NCI-H774 (cell line): ENCODE data around the gene LRRTM4.

ENCODE experiments used
- DNase-seq: peaks from one replicate; lab custom pipeline; 2025; lab: John Stamatoyannopoulos, UW

The LRRTM4 gene

DNA sequence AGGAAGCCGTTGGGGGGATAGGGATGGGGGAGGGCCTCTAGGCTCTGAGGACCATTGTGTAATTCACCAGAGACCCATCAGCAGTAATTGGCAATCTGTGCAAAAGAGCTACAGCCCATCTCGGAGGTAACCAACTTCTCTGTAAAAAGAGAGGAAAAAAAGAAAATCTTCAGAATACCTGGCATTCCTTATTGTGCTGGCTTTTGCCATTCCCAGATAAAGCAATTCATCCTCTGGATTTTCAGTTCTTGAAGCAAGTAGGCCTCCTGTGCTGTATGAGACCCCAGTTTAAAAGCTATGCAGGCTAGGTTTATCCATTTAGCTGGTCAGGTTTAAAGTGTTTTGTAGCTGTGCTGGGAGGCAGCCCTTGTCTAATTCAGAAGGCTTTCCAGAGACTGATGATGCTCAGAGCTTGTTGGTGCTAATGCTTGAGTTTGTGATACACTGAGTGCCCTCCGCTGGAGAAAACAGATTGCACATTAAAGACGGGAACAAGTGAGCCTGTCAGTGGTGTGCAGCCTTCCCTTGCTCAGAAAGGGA is at the start of gene LRRTM4:
Gene LRRTM4, minus strand, starts transcription at position 446 of the 540 bp plus-strand sequence.
- peak; percentile 11 for DNase-seq

DNA sequence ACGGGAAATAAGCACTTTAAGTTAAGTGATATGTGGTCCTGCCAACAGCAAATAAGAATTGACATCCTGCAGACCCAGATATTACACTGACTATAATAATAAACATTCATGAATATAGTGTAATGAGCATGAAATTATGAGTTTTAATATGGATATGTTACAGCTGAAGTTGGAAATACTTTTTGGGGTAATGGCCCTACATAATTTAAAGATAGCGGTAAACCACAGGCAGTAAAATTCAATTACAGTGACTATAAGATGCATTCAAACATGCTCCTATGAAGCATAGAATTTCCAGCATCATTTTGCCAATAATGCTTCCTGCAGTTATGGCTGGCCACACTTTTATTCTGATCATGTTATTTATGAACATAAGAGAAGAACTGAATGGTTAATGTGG is 49.4 kb upstream of the LRRTM4 start:
- DNase-seq, result no peak

DNA sequence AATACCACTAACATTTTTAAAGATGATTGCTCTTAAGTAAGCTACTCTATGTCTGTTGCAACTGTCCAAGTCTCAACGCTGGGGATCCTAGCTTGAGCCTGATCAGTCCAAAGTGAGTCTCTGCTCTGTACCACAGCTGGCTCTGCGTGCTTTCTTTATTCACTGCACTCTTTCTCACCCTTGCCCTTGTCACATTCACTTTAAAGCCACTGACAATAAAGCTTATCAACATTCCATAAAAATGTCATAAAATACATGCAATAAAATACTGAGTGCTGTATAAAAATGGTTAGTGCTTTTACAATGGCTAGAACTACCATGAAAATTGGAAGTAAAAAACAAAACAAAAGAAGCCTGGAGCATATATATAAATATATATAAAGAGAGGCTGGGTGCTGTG is 45.5 kb upstream of the LRRTM4 start:
- DNase-seq, result no peak

DNA sequence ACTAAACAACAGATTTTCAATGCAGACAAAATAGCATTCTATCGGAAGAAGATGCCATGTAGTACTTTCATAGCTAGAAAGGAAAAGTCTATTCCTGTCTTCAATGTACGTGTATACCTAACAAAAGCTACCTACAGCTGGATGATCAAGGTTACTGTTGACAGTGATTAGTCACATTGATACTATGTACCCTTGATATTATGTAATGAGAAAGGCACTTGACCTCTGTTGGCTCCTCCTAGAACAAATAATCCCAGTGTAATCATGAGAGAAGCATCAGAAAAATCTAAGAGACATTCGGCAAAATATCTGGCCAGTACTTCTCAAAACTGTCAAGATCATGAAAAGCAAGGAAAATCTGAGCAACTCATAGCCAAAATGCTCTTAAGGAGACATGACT is 44.4 kb upstream of the LRRTM4 start:
- DNase-seq, result no peak

DNA sequence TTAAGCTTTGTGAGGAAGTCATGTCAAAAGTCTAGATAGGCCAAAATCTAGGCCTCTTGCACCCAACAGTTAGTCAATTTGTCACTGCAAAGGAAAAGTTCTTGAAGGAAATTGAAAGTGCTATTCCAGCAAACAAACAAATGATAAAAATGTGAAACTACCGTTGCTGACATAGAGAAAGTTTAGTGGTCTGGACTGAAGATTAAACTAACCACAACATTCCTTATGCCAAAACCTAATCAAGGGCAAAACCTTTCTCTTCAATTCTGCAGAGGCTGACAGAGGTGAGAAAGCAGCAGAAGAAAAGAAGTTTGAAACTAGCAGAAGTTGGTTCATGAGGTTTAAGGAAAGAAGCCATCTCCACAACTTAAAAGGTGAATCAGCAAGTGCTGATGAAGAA is 44.0 kb upstream of the LRRTM4 start:
- no peak for DNase-seq

DNA sequence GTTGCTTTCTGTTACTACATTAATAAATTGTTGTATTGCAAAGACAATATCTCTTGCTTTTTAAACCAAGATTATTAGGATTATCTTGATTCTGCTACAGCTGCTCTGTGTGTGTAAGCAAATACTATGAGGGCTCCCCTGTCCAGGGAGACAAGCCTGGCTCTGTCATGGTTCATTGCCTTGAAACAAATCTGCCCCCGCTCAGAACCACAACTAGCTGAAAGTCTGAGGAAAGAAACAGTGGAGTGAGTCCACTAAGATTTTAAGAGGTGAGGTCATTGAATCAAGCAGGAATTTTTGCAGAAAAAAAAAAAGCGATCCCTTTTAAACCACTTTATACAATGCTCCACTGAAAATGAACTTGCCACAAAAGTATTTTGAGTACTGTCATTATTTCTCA is 30.8 kb upstream of the LRRTM4 start:
- DNase-seq, result no peak

DNA sequence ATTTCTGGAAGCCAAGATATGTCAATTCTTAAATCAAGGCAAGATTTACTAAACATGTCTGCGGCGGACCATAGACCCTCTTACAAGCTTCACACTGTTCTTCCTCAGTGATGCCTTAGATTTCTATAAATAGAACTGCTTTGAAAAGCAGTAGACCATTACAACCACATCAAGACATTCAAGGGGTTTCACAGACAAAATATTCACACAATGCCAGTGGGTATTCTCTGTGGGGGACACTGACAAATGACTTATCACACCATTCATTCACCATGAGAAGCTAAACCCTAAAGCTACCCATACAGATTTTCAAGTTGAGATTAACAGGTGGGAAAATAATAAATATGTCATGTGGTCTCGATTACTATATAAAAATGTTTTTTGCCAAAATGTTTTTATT is 15.9 kb upstream of the LRRTM4 start:
- no peak for DNase-seq

DNA sequence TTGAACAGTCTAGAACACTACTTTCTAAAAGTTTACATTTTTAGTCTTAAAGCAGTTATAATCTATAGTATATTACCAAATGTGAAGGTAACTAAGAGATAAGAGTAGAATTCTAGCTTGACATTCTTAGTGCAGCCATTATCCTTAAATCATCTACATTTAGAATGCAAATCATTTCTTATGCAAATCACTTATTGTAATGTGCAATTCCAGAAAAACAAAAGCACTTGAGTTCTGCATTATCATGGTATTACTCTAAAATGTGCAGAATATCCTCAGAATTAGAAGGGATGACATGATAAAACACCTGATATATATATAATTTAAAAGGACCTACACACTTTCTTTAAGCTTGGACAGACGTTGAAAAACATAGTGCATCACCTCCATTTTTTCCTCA is 712 bp upstream of the LRRTM4 start:
- no peak for DNase-seq

DNA sequence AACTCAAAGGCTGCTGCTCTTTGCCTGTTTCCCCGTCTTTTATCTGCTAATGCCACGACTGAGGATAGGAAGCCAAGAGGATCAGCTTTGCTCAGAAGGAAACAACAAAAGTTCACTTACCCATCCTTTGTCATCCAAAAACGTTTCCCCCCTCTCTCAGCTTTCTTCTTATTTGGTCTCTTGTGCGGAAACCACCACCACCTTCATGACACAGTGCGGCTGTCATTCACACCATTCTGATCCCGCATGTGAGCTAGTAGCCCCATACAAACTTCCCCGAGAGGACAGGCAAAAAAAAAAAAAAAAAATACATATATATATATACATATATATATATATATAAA is 656 bp downstream of the LRRTM4 start:
- no peak for DNase-seq

DNA sequence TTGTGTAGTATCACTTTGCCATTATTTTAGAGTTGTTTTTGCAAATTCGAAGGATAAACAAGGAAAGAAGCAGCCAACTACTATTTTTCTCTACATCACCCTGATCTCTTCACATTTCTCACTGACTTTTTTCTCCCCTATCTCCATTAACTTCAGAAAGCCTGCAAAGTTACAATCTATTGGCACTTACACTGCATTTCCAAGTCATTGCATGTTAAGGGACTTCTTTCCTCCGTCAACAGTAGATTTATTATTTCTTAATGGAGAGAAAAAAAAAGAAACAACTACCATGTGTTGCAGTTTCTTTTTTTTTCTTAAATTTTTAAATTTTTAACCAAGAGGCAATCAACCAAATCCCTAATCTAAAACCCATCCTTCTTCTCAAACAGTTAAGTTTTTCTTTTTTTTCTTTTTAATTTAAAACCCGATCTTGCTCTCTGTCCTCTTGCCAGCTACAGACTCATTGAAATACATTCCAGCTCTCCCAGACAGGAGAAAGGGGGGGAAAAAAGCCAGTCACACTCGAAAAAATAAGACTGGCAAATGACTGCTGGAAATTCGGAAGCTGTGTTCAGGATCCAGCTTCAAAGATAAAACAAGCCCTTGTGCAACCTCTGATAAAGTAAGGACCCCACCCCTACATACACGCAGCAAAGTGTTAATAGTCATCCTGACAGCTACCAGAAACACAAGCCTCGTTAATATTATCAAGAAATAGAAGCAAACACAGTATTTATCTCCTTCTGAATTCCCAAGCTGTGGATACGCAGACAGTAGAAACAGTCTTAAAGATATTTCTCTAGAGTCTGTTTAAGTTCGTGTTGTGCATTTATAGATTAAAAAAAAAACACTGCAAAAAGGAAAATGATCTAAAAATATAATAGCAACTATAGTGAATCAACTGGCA is 1.3 kb downstream of the LRRTM4 start:
- DNase-seq, result no peak

DNA sequence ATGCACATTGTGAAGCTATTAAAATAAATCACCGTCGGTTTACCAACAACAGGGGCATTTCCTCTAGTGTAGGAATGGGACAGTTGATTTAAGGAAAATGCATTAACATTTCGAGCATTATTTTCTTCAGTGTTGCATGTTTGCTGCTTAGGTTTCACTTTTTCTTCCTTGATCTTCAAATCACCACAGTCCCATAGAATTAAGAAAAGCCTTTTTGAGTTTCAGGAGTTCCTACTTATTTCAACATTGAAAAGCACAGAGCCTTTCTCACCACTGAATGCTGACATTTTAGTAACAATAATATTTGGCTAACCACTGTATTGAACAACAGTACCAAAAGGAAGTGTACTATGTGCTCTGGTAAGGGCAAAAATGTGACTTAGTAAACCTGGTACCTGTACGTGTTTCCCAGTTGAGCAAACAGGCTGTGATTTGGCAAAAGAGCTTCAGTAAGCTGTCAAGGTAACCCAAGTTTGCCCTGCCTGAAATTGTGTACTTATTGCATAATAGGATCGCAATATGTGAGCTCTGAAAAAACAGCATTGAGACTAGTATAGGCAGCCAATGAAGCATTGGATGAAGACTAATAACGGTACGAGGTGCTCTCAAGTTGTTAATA is 2.2 kb downstream of the LRRTM4 start:
- DNase-seq, result no peak

DNA sequence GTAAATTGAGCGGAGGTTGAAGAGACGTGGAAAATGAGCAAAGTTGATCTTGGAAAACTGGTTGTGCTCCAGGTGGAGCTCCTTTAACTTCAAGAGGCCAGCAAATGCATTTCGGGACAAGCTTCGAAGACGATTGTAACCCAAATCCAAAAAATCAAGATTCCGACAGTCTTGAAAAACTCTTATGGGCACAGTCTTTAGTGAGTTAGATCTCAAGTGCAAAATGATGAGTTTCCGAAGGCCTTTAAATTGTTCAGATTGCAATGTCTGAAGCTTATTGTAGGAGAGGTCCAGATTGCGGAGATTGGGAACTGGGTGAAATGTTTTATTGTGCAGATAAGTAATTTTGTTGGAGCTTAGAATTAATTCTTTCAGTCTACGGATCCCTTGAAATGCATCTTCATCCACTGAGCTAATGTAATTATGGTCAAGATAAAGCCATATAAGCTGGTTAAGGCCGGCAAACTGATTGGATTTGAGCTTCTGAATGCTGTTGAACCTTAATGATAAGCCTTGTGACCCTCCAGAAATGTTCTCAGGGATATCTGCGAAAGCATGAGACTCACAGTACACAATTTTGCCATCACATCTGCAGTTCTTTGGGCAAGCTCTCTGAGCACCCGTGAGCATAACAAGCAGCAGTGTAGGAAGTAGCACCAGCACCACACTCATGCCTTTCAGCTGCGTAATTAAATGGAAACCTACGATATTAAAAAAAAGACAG is 2.9 kb downstream of the LRRTM4 start:
- no peak for DNase-seq

DNA sequence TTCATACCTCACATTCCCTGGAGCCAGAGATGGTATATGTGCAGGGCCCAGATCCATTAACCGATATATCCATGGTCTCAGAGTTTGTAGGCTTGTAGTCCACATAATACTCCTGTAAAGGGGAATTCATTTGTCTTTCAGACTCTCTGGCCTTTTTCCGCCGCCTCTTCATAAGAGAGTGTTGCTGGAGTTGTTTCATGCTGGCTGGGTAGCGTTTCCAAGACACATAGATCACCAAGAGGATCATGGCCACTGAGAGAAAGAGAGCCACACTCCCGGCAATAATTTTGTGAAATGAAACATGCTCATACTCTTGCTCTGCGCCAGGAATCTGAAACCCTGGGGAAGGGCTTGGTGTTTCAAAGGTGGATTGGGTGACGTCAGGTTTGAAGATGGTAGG is 3.9 kb downstream of the LRRTM4 start:
- DNase-seq, result no peak

DNA sequence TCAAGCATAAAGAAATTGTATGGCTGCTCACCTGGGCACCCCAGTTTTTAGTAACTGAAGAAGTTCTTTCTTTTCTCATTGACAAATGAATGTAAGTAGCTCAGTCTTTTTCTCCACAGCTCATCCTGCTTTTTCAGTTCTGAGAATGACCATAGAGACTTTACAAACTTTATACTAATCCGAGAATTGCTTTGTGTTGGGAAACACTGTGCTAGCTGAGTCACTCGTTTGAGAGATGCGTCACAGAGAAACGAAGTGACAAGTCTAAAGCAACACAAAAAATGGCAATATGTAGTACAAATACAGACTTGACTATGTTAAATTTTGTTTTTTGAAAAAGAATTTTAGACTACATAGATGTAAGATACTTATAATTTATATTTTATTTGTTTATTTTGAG is 9.0 kb downstream of the LRRTM4 start:
- DNase-seq, result no peak

DNA sequence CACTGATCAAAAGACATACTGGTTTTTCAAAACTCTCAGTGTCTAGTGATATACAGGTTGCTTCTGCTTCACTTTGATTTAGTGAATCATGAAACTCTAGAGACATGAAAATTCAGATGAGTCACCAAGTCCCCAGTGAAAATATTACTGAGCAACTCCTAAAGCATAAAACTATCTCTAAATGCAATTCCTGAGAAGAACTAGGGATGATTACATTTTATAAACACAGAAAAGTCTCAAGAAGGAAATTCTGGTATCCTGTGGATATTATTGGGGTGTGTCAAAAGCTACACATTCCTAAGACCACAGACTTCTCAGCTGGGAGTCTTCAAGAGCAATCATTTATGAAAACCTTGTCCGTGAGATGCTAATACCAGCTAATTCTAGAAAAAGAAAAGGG is 9.7 kb downstream of the LRRTM4 start:
- DNase-seq, result no peak

DNA sequence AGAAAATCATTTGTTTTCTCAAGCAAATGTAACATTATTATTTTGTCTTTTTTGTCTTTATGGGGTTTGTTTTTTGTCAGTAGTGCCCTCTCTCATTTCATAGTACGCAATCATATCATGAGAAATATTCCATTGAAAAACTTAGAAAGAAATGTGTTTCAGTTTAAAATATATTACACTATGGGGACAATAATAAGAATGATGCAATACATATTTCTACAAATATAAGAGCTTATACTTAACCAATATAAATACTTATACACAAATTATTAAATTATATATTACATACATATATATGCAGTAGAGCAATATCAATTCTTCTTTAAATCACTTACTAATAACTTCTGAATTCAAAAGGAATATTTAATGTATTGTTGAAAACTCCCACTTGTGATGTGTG is 13.7 kb downstream of the LRRTM4 start:
- DNase-seq, result no peak

DNA sequence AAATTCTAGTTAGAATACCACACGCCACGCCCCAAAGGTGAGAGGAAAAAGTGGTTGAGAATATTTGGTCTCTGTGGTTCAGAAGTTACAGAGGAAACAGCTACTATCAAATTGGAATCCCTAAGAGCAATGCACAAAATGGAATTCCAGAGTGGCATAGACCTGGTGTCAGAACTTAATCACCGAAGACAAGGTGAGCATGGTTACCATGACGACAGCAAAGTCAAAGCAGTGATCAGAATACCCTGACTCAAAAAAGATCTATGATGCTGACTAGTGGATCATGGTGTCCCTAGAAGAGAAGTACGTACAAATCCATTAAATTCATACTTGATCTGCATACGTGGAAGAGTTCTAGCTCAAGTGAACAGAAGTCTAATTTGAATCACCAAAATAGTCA is 14.5 kb downstream of the LRRTM4 start:
- no peak for DNase-seq

DNA sequence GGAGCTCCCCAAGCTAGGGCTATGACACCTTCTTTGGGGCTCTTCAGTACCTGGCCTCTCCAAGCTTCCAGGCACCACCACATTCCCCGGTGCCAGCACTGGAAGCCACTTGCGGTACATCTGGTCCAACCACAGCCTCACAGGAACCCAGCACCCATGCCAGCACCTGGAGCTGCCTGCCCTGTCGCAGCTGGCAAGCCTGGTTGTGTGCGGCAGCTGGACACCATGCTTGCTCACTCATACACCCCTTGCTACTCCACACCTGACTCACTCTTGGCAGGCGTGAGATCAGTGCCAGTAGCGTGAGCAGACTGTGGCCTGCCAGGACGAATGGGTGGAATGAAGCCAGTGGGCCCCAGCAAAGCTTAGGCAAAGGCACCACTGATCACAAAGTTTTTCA is 34.0 kb downstream of the LRRTM4 start:
- DNase-seq, result no peak

DNA sequence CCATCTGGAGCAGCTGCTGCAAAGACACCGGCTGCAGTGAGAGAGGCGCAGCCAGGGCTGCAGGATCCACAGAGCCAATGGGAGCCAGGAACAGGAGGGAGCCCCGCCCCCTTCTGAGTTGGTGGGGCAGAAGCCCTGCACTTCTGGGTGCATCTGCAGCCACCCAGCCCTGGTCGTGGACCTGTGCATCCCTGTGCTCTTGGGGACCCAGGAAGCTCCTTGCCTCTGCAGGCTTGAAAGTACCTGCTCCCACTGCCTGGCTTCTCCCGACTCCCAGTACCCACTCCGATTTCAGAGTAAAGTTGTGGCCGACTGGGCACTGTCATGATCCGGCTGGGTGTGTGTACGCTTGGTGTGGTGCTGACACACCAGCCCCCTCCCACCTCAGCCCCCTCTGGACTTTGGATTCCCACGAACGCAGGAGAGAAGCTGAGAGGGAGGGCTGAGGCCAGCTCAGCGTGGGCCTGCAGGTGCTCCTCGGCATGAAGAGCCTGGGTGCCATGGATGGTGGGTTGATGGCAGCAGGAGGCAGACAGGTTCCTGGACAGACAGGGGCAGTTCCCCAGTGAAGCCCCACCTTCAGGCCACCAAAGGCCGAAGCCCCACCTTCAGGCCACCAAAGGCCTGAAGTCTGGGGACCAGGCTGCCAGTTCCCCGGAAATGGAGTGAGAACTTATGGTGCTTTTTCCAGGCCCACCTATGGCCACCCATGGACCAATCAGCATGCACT is 34.9 kb downstream of the LRRTM4 start:
- DNase-seq, result no peak

DNA sequence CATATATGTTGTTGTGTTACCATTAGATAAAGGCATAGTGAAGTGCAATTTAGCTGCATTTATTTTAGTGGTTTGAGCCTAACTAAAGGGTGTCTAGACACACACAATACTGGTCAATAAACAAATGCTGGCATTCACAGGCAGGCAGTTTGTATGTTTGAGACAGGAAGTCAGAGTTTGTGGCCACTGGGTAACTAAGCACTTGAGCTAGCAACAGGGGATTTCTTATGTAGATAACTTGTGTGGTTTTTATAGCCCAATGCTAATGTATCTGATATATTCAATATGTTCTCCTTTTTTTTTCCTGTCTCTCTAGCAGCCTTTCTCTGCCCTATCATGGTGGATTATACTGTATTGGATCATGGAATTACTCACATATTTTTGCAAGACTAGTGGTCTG is 38.1 kb downstream of the LRRTM4 start:
- no peak for DNase-seq

DNA sequence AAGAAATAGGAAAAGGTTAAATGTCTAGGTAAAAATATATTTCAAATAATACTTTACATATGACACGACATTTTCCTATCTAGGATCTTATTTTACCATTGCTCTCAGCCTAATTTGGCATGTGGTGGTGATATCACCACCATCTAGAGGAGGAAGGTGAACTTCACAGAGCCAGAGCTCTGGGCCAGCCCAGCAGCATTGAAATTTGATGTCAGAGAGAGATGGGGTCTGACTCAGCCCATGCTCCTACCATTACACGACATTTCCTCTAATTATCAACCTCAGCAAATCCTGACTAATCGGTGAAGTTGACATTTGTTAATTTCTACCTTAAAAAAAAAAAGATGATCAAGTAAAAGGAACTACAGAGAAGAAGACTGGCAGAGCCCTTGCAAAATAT is 42.3 kb downstream of the LRRTM4 start:
- DNase-seq, result no peak

DNA sequence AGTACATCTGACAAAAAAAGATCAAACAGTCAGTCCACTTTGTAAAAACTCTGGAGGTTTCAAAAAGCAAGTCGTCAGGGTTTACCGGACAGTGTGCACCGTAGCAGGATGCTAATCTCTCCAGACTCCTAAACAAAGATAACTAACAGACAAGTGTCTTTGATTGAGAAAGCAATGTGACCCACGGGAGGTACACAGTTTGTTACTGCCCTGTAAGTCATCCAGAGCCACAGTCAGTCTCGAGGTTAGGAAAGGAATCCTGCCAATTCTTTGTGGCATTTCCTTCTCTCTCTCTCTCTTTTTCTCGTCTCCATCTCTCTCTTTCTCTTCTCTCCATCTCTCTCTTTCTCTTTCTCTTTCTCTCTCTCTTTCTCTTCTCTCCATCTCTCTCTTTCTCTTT is 42.8 kb downstream of the LRRTM4 start:
- no peak for DNase-seq
